ENCODE results near the gene TBC1D21.

DNA sequence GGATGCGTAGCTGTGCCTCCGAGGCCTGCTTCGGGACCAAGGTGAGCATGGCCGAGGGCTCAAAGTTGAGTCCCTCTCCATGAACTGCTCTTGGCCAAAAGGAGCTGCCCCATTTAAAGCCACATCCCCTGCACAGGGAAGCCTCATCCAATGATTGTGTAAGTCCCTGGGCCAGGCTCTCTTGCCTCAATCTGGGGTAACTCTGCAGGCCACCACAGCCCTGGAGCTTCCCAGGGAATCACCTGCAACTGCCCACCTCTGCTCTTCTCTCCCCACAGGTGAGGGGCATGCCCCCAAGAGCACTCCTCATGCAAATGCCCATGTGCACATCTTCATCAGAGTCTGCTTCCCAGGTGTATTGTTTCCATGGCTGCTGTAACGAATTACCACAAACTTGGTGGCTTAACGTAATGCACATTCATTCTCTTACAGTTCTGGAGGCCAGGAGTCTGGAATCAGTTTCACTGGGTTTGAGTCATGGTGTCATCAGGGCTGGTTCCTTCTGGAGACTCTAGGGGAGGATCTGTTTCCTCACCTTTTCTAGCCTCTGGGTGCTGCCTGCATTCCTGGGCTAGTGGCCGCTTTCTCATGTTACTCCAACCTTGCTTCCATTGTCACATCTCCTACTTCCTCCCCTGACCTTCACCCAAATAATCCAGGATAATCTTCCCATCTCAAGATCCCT, 27.9 kb downstream of the TBC1D21 start:
- TF ChIP-seq, protein P1, sequence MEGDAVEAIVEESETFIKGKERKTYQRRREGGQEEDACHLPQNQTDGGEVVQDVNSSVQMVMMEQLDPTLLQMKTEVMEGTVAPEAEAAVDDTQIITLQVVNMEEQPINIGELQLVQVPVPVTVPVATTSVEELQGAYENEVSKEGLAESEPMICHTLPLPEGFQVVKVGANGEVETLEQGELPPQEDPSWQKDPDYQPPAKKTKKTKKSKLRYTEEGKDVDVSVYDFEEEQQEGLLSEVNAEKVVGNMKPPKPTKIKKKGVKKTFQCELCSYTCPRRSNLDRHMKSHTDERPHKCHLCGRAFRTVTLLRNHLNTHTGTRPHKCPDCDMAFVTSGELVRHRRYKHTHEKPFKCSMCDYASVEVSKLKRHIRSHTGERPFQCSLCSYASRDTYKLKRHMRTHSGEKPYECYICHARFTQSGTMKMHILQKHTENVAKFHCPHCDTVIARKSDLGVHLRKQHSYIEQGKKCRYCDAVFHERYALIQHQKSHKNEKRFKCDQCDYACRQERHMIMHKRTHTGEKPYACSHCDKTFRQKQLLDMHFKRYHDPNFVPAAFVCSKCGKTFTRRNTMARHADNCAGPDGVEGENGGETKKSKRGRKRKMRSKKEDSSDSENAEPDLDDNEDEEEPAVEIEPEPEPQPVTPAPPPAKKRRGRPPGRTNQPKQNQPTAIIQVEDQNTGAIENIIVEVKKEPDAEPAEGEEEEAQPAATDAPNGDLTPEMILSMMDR (conservative IDR thresholded peaks at IDR 0.05; ENCODE audit: low read depth, low read length), result no peak
- no peak for TF ChIP-seq EZH2 (IDR thresholded peaks at IDR 0.05; ENCODE audit: borderline replicate concordance, low read depth, low read length, poor library complexity, severe bottlenecking)

Measured in A673 (cell line).